ENCODE measurements around the gene RBM4B. TPM values are rescaled to one million over a fixed set of nuclear protein-coding genes. Genes with fewer than 3 reads are reported as not detected.

Gene RBM4B
- total RNA-seq, 4 donors from 2014 or later: 4.5 to 11.7 (median 6.5) TPM

- DNase-seq: no peak
- H3K9me3 ChIP-seq: no peaks in the 10 kb centered on the region
- no peak overlapping the region for H3K4me3 ChIP-seq
- peaks cover 0 to 8% (median 0%) of the 10 kb centered on the region in 3 donors for H3K27me3 ChIP-seq
- H3K27ac ChIP-seq: no peak overlapping the region
- no peaks in the 10 kb centered on the region for H3K36me3 ChIP-seq
- ATAC-seq: no peak
- intact Hi-C loops (cut with DNase I; ENCODE audit: low total_unique reads) (no loop called here), in situ Hi-C loops (cut with MboI; ENCODE audit: low sequenced_read_pairs in 4 of 4) (loop anchor here in 1 of 4 donors (10.0 kb wide), 1 partner anchor 99 kb away; no protein-coding TSS in a partner anchor)
- no peaks in the 10 kb centered on the region for H3K4me1 ChIP-seq
- no peak for TF ChIP-seq CTCF (IDR thresholded peaks at IDR 0.05 in 4 of 5, conservative IDR thresholded peaks at IDR 0.05 in 1 of 5)
- TF ChIP-seq POLR2A (IDR thresholded peaks at IDR 0.05): no peak
Observed at GRCh38 chr11:66715346-66716085, 37.8 kb upstream of the RBM4B start.

GRCh38 chr11:66713746-66714480, 36.2 kb upstream of the RBM4B start:
- in situ Hi-C loops (cut with MboI; ENCODE audit: low sequenced_read_pairs in 4 of 4): loop anchor here in 1 of 4 donors (10.0 kb wide), 1 partner anchor 101 kb away; no protein-coding TSS in a partner anchor
- no peak for TF ChIP-seq CTCF (IDR thresholded peaks at IDR 0.05 in 4 of 5, conservative IDR thresholded peaks at IDR 0.05 in 1 of 5)
- no peaks in the 10 kb centered on the region for H3K9me3 ChIP-seq
- intact Hi-C loops (cut with DNase I; ENCODE audit: low total_unique reads): no loop called here
- no peak for DNase-seq
- no peak overlapping the region for H3K4me3 ChIP-seq
- H3K36me3 ChIP-seq: no peaks in the 10 kb centered on the region
- no peak overlapping the region for H3K27ac ChIP-seq
- H3K27me3 ChIP-seq: no peaks in the 10 kb centered on the region
- H3K4me1 ChIP-seq: no peaks in the 10 kb centered on the region
- ATAC-seq: no peak

GRCh38 chr11:66710384-66710930, 32.8 kb upstream of the RBM4B start:
- Histone ChIP-seq H3K36me3 (no peaks in the 10 kb centered on the region), H3K27ac (no peak overlapping the region), H3K27me3 (no peaks in the 10 kb centered on the region), H3K4me1 (no peaks in the 10 kb centered on the region), H3K4me3 (no peak overlapping the region), H3K9me3 (no peaks in the 10 kb centered on the region)
- in situ Hi-C loops (cut with MboI; ENCODE audit: low sequenced_read_pairs in 4 of 4) (loop anchor here in 1 of 4 donors (10.0 kb wide), 1 partner anchor 104 kb away; no protein-coding TSS in a partner anchor), intact Hi-C loops (cut with DNase I; ENCODE audit: low total_unique reads) (no loop called here)
- ATAC-seq (no peak), DNase-seq (no peak)
- no peak for TF ChIP-seq POLR2A (IDR thresholded peaks at IDR 0.05)
- no peak for TF ChIP-seq CTCF (IDR thresholded peaks at IDR 0.05 in 4 of 5, conservative IDR thresholded peaks at IDR 0.05 in 1 of 5)

GRCh38 chr11:66708701-66709100, 31.0 kb upstream of the RBM4B start:
- Histone ChIP-seq H3K4me3 (no peak overlapping the region), H3K9me3 (no peaks in the 10 kb centered on the region), H3K27me3 (no peaks in the 10 kb centered on the region), H3K36me3 (no peaks in the 10 kb centered on the region), H3K4me1 (no peaks in the 10 kb centered on the region), H3K27ac (no peak overlapping the region)
- intact Hi-C loops (cut with DNase I; ENCODE audit: low total_unique reads): no loop called here
- no peak for DNase-seq
- ATAC-seq: no peak
- in situ Hi-C loops (cut with MboI; ENCODE audit: low sequenced_read_pairs in 4 of 4): no loop called here
- TF ChIP-seq CTCF (IDR thresholded peaks at IDR 0.05 in 4 of 5, conservative IDR thresholded peaks at IDR 0.05 in 1 of 5): no peak
- no peak for TF ChIP-seq POLR2A (IDR thresholded peaks at IDR 0.05)
